Right atrium auricular region (tissue), 2 donors: ENCODE results near the gene SOD1. TPM values are rescaled to one million over a fixed set of nuclear protein-coding genes. Genes with fewer than 3 reads are reported as not detected.

Source experiments
- DNase-seq: peaks from one replicate; pipeline ENCODE4 v3.0.0-alpha.2; 2019; ENCODE audit warnings: low spot score
- H3K27ac ChIP-seq, 2 donors: fragments of 200-600 bp; sonication (generic); 1 replicate in 1 of 2; 2 replicates in 1 of 2; pipeline ENCODE4 v1.5.1; 2016 to 2019
- H3K27me3 ChIP-seq, 2 donors: fragments of 200-600 bp; sonication (generic); one replicate each; pipeline versions ENCODE4 v1.5.1 to v1.6.0; 2017 to 2019
- H3K36me3 ChIP-seq: fragments of 200-600 bp; sonication (generic); one replicate; pipeline ENCODE4 v1.5.1; 2016
- H3K4me1 ChIP-seq, 2 donors: fragments of 200-600 bp; sonication (generic); one replicate each; pipeline versions ENCODE4 v1.5.1 to v1.6.0; 2017 to 2019
- H3K4me3 ChIP-seq, 2 donors: fragments of 200-600 bp; sonication (generic); 1 replicate in 1 of 2; 2 replicates in 1 of 2; pipeline ENCODE4 v1.5.1; 2017 to 2019; ENCODE audit warnings: mild to moderate bottlenecking in 1 of 2, moderate library complexity in 1 of 2
- H3K9me3 ChIP-seq, 2 donors: fragments of 200-600 bp; sonication (generic); one replicate each; pipeline ENCODE4 v1.5.1; 2019
- total RNA-seq, 2 donors: library from RNA; depleted of rRNA; stranded (reverse); fragments of >200 nt; gene quantifications; one replicate each; pipeline ENCODE4 v1.1.0, GENCODE V29; 2016
- TF ChIP-seq, protein P1 (sequence below), 2 donors: fragments of 200-600 bp; sonication (generic); IDR thresholded peaks; one replicate each; pipeline ENCODE4 v1.5.1; 2019; ENCODE audit warnings: antibody characterized with exemption in 2 of 2

SOD1 gene
- total RNA-seq, 2 donors from 2014 or later = 321 to 332 TPM

GRCh38 chr21:31687108-31687507 lies 27.6 kb downstream of the SOD1 start:
- Histone ChIP-seq H3K27ac (no peak overlapping the region), H3K27me3 (no peaks in the 10 kb centered on the region), H3K4me1 (no peaks in the 10 kb centered on the region), H3K9me3 (no peaks in the 10 kb centered on the region), H3K4me3 (no peak overlapping the region), H3K36me3 (peaks cover 80% of the 10 kb centered on the region)
- DNase-seq = no peak
- TF ChIP-seq, protein P1, sequence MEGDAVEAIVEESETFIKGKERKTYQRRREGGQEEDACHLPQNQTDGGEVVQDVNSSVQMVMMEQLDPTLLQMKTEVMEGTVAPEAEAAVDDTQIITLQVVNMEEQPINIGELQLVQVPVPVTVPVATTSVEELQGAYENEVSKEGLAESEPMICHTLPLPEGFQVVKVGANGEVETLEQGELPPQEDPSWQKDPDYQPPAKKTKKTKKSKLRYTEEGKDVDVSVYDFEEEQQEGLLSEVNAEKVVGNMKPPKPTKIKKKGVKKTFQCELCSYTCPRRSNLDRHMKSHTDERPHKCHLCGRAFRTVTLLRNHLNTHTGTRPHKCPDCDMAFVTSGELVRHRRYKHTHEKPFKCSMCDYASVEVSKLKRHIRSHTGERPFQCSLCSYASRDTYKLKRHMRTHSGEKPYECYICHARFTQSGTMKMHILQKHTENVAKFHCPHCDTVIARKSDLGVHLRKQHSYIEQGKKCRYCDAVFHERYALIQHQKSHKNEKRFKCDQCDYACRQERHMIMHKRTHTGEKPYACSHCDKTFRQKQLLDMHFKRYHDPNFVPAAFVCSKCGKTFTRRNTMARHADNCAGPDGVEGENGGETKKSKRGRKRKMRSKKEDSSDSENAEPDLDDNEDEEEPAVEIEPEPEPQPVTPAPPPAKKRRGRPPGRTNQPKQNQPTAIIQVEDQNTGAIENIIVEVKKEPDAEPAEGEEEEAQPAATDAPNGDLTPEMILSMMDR (IDR thresholded peaks at IDR 0.05) = no peak

GRCh38 chr21:31688603-31689368 lies 29.3 kb downstream of the SOD1 start:
- TF ChIP-seq, protein P1 (IDR thresholded peaks at IDR 0.05) = no peak
- no peaks in the 10 kb centered on the region for H3K27me3 ChIP-seq
- H3K4me3 ChIP-seq = no peak overlapping the region
- DNase-seq = no peak
- no peak overlapping the region for H3K27ac ChIP-seq
- no peaks in the 10 kb centered on the region for H3K4me1 ChIP-seq
- H3K36me3 ChIP-seq = peaks cover 89% of the 10 kb centered on the region
- no peaks in the 10 kb centered on the region for H3K9me3 ChIP-seq

DNA sequence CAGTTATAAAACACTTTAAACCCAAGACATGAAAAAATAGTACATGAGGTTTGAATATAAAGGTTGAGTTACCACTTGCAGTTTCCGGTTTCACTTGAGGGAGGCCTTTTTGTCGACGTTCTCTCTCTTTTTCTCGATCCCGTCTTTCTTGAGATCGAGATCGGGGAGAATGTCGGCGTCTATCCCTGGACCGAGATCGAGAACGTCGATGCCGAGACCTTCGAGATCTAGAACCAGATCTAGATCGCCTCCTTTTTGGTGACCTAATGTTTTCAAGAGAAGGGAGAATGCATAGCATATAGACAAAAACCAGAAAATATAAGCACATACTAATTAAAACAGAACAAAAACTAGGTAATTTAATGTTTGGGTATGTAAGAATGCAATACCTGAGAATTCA lies 33.7 kb downstream of the SOD1 start:
- H3K36me3 ChIP-seq = peaks cover 78% of the 10 kb centered on the region
- H3K27me3 ChIP-seq = no peaks in the 10 kb centered on the region
- H3K27ac ChIP-seq = no peak overlapping the region
- no peak overlapping the region for H3K4me3 ChIP-seq
- TF ChIP-seq, protein P1 (IDR thresholded peaks at IDR 0.05) = no peak
- no peaks in the 10 kb centered on the region for H3K4me1 ChIP-seq
- no peak for DNase-seq
- H3K9me3 ChIP-seq = no peaks in the 10 kb centered on the region

- no peak for DNase-seq
- no peaks in the 10 kb centered on the region for H3K9me3 ChIP-seq
- no peaks in the 10 kb centered on the region for H3K4me1 ChIP-seq
- TF ChIP-seq, protein P1 (IDR thresholded peaks at IDR 0.05) = no peak
- no peaks in the 10 kb centered on the region for H3K27me3 ChIP-seq
- H3K27ac ChIP-seq = no peak overlapping the region
- H3K36me3 ChIP-seq = peaks cover 66% of the 10 kb centered on the region
- H3K4me3 ChIP-seq = no peak overlapping the region
Observed at GRCh38 chr21:31696424-31696823, 36.9 kb downstream of the SOD1 start.

DNA sequence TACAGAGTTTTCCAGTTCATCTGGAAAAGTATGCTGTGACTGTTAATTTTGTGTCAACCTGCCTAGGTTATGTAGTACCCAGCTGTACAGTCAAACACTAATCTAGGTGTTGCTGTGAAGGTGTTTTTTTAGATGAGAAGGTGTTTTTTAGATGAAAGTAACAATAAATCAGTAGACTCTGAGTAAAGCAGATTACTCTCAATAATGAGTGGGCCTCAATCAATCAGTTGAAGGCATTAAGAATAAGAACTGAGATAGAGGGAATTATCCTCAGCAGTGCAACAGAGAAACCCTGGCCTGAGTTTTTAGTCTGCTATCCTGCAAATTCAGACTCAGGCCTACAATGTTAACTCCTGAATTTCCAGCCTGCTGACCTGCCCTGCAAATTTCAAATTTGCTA lies 39.0 kb downstream of the SOD1 start:
- Histone ChIP-seq H3K36me3 (peaks cover 54% of the 10 kb centered on the region), H3K4me1 (no peaks in the 10 kb centered on the region), H3K27ac (no peak overlapping the region), H3K27me3 (no peaks in the 10 kb centered on the region), H3K9me3 (no peaks in the 10 kb centered on the region), H3K4me3 (no peak overlapping the region)
- DNase-seq = no peak
- TF ChIP-seq, protein P1 (IDR thresholded peaks at IDR 0.05) = no peak

DNA sequence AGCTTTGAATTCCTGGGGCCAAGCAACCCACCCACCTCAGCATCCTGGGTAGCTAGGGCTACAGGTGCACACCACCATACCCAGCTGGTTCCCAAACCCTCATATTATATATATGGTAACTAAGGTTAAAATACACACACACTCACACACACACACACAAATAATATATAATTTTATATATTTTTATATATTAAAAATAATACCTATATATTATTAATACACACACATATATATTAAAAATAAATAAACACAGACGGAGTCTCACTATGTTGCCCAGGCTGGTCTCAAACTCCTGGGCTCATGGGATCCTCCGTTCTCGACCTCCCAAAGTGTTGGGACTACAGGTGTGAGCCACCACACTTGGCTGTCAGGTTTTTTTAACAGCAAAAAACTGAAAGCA lies 40.5 kb downstream of the SOD1 start:
- no peak overlapping the region for H3K4me3 ChIP-seq
- TF ChIP-seq, protein P1 (IDR thresholded peaks at IDR 0.05) = no peak
- H3K36me3 ChIP-seq = peaks cover 48% of the 10 kb centered on the region
- H3K4me1 ChIP-seq = no peaks in the 10 kb centered on the region
- no peaks in the 10 kb centered on the region for H3K27me3 ChIP-seq
- H3K9me3 ChIP-seq = no peaks in the 10 kb centered on the region
- H3K27ac ChIP-seq = no peak overlapping the region
- DNase-seq = no peak
